Adipocyte (in vitro differentiated cells): ENCODE measurements around the gene AFG1L.
"Not testable (repeated sequence)": the region's sequence is repeated elsewhere in the genome, so short reads cannot be mapped to it uniquely, and the experiment has no call there.

Source experiments
- DNase-seq: peaks from one replicate; pipeline ENCODE4 v3.0.0-alpha.2; 2015; ENCODE audit warnings: low read depth
- H3K27me3 ChIP-seq: replicated peaks from 2 replicates; pipeline ENCODE4 v1.7.0; 2013; ENCODE audit warnings: mild to moderate bottlenecking, low read length, moderate library complexity; ENCODE audit not compliant: control insufficient read depth, insufficient read depth
- H3K36me3 ChIP-seq: 2 replicates; pipeline ENCODE4 v1.7.0; 2013; ENCODE audit warnings: low read length, mild to moderate bottlenecking, moderate library complexity; ENCODE audit not compliant: control insufficient read depth, insufficient read depth, severe bottlenecking
- H3K4me1 ChIP-seq: 2 replicates; pipeline ENCODE4 v1.7.0; 2013; ENCODE audit warnings: mild to moderate bottlenecking, low read length, moderate library complexity; ENCODE audit not compliant: control insufficient read depth, insufficient read depth
- H3K4me3 ChIP-seq: 2 replicates; pipeline ENCODE4 v1.7.0; 2013; ENCODE audit warnings: mild to moderate bottlenecking, low read length, moderate library complexity
- H3K9ac ChIP-seq: 2 replicates; pipeline ENCODE4 v1.7.0; 2013; ENCODE audit warnings: mild to moderate bottlenecking, low read length, moderate library complexity
- H3K9me3 ChIP-seq: 2 replicates; pipeline ENCODE4 v1.7.0; 2013; ENCODE audit warnings: mild to moderate bottlenecking, low read length, moderate library complexity; ENCODE audit not compliant: control insufficient read depth

The AFG1L gene

GRCh38 chr6:108560463-108561308 lies 265.8 kb downstream of the AFG1L start, which contains the start of gene FOXO3:
Gene FOXO3, plus strand, starts transcription at chr6:108560917. Its CDS starts 292 bp downstream, at chr6:108561209.
- peak; percentile 93 for DNase-seq

GRCh38 chr6:108561309-108561647 lies 266.4 kb downstream of the AFG1L start:
- H3K9me3 ChIP-seq, H3K27me3 ChIP-seq, H3K36me3 ChIP-seq, DNase-seq: not testable (repeated sequence)
- Histone ChIP-seq H3K9ac (peak overlapping the region; percentile 99), H3K4me3 (peak overlapping the region; percentile 93), H3K4me1 (peaks cover 27% of the 10 kb centered on the region)

More at GRCh38 chr6:108560463-108561308, 265.8 kb downstream of the AFG1L start, which contains the start of gene FOXO3:
- peaks cover 5% of the 10 kb centered on the region for H3K36me3 ChIP-seq
- H3K4me3 ChIP-seq: peak within 1 kb of the TSS; percentile 95
- H3K9ac ChIP-seq: peak within 1 kb of the TSS; percentile 99
- peaks cover 30% of the 10 kb centered on the region for H3K4me1 ChIP-seq
- no peaks in the 10 kb centered on the region for H3K27me3 ChIP-seq
- H3K9me3 ChIP-seq: no peaks in the 10 kb centered on the region

- H3K4me3 ChIP-seq: peak overlapping the region; percentile 93
- H3K27me3 ChIP-seq: no peaks in the 10 kb centered on the region
- H3K36me3 ChIP-seq: peaks cover 9% of the 10 kb centered on the region
- H3K9me3 ChIP-seq: no peaks in the 10 kb centered on the region
- peak overlapping the region; percentile 99 for H3K9ac ChIP-seq
- peaks cover 29% of the 10 kb centered on the region for H3K4me1 ChIP-seq
- DNase-seq: peak; percentile 46
These were observed 267.1 kb downstream of the AFG1L start for GRCh38 chr6:108561742-108562502.

GRCh38 chr6:108562503-108562993 lies 267.7 kb downstream of the AFG1L start:
- Histone ChIP-seq H3K36me3 (peaks cover 16% of the 10 kb centered on the region), H3K27me3 (no peaks in the 10 kb centered on the region), H3K9ac (peak overlapping the region; percentile 99), H3K4me3 (peak overlapping the region; percentile 93), H3K9me3 (no peaks in the 10 kb centered on the region), H3K4me1 (peaks cover 29% of the 10 kb centered on the region)
- peak; percentile 79 for DNase-seq

- H3K9me3 ChIP-seq: no peaks in the 10 kb centered on the region
- H3K27me3 ChIP-seq: no peaks in the 10 kb centered on the region
- DNase-seq: no peak
- peaks cover 32% of the 10 kb centered on the region for H3K4me1 ChIP-seq
- H3K4me3 ChIP-seq: peak overlapping the region; percentile 93
- peak overlapping the region; percentile 99 for H3K9ac ChIP-seq
- peaks cover 19% of the 10 kb centered on the region for H3K36me3 ChIP-seq
These were observed 268.4 kb downstream of the AFG1L start for GRCh38 chr6:108563292-108563691.

- peak; percentile 86 for DNase-seq
- no peaks in the 10 kb centered on the region for H3K9me3 ChIP-seq
- peak overlapping the region; percentile 99 for H3K9ac ChIP-seq
- peaks cover 41% of the 10 kb centered on the region for H3K4me1 ChIP-seq
- H3K36me3 ChIP-seq: peaks cover 28% of the 10 kb centered on the region
- H3K27me3 ChIP-seq: no peaks in the 10 kb centered on the region
- H3K4me3 ChIP-seq: peak overlapping the region; percentile 93
These were observed 269.3 kb downstream of the AFG1L start for GRCh38 chr6:108564178-108564577.

- Histone ChIP-seq H3K4me3 (peak overlapping the region; percentile 93), H3K9me3 (no peaks in the 10 kb centered on the region), H3K9ac (peak overlapping the region; percentile 79), H3K36me3 (peaks cover 38% of the 10 kb centered on the region), H3K27me3 (no peaks in the 10 kb centered on the region), H3K4me1 (peaks cover 47% of the 10 kb centered on the region)
- no peak for DNase-seq
These were observed 270.4 kb downstream of the AFG1L start for GRCh38 chr6:108565091-108565766.

- H3K4me3 ChIP-seq: peak overlapping the region; percentile 51
- H3K9ac ChIP-seq: peak overlapping the region; percentile 31
- peaks cover 45% of the 10 kb centered on the region for H3K36me3 ChIP-seq
- peak; percentile 78 for DNase-seq
- H3K27me3 ChIP-seq: no peaks in the 10 kb centered on the region
- no peaks in the 10 kb centered on the region for H3K9me3 ChIP-seq
- peaks cover 51% of the 10 kb centered on the region for H3K4me1 ChIP-seq
These were observed 271.0 kb downstream of the AFG1L start for GRCh38 chr6:108565893-108566292.

- Histone ChIP-seq H3K27me3 (no peaks in the 10 kb centered on the region), H3K36me3 (peaks cover 50% of the 10 kb centered on the region)
These were observed 271.6 kb downstream of the AFG1L start for GRCh38 chr6:108566406-108566805.

GRCh38 chr6:108568101-108568500 lies 273.2 kb downstream of the AFG1L start:
- H3K4me3 ChIP-seq: no peak overlapping the region
- DNase-seq: no peak
- peaks cover 57% of the 10 kb centered on the region for H3K4me1 ChIP-seq
- H3K9me3 ChIP-seq: no peaks in the 10 kb centered on the region
- peaks cover 57% of the 10 kb centered on the region for H3K36me3 ChIP-seq
- no peak overlapping the region for H3K9ac ChIP-seq
- H3K27me3 ChIP-seq: no peaks in the 10 kb centered on the region

More at GRCh38 chr6:108566406-108566805, 271.6 kb downstream of the AFG1L start:
- DNase-seq: no peak
- H3K9ac ChIP-seq: peak overlapping the region; percentile 31
- H3K4me1 ChIP-seq: peaks cover 56% of the 10 kb centered on the region
- H3K4me3 ChIP-seq: peak overlapping the region; percentile 51
- H3K9me3 ChIP-seq: no peaks in the 10 kb centered on the region
